Activated CD4-positive, CD25-positive, alpha-beta regulatory T cell treated with anti-CD3 and anti-CD28 coated beads, Interleukin-2, amount 50 U/mL, for 16 hours (primary cell): ENCODE results near the gene ZNF423.

Source experiments
- DNase-seq: peaks from one replicate; pipeline ENCODE4 v3.0.0-alpha.2; 2020; ENCODE audit warnings: low read depth, low spot score

ZNF423 gene

DNA sequence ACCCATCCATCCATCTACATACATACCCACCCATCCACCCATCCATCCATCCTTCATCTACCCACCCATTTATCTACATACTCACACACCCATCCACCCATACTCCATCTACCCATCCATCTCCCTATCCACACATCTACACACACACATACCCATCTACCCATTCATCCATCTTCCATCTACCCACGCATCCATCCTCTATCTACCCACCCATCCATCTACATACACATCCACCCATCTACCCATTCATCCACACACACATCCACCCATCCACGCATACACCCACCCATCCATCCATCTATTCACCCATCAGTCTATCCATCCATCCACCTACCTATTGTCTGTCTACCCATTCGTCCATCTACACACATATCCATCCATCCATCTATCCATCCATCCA is 227.8 kb downstream of the ZNF423 start:
- DNase-seq, result no peak

GRCh38 chr16:49625311-49626065 is 230.4 kb downstream of the ZNF423 start:
- DNase-seq, result no peak

DNA sequence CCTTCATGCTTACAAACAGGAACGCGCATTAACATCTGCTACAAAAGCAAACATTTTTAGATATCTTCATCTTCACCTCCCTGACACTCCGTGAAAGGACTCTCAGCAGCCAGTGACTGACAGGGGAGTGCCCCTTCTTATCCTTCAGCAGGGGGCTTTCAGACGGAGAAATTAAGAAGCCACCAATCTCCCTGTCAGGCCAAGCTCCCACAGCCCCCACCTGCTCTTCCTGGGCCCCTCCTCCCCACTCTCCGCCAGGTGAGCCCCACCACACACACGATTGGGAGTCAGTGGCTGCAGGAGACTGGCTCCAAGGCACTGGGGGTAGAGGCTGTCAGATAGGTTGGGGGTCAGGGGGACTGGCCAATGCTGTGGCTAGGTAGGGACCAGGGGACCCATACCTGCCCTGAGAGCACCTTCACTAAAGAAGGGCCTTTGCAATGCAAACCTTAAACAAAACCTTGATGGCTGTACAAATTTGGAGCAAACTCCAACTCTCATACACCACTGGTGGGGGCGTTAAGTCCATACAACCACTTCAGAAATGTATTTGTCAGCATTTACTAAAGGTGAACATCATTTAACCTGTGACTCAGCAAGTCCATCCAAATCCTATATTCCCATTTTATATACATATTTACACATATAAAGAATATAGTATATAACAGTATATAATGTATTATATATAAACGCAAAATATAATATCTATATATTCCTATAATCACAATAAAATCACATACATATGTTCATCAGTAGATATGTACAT is 232.2 kb downstream of the ZNF423 start:
- no peak for DNase-seq

DNA sequence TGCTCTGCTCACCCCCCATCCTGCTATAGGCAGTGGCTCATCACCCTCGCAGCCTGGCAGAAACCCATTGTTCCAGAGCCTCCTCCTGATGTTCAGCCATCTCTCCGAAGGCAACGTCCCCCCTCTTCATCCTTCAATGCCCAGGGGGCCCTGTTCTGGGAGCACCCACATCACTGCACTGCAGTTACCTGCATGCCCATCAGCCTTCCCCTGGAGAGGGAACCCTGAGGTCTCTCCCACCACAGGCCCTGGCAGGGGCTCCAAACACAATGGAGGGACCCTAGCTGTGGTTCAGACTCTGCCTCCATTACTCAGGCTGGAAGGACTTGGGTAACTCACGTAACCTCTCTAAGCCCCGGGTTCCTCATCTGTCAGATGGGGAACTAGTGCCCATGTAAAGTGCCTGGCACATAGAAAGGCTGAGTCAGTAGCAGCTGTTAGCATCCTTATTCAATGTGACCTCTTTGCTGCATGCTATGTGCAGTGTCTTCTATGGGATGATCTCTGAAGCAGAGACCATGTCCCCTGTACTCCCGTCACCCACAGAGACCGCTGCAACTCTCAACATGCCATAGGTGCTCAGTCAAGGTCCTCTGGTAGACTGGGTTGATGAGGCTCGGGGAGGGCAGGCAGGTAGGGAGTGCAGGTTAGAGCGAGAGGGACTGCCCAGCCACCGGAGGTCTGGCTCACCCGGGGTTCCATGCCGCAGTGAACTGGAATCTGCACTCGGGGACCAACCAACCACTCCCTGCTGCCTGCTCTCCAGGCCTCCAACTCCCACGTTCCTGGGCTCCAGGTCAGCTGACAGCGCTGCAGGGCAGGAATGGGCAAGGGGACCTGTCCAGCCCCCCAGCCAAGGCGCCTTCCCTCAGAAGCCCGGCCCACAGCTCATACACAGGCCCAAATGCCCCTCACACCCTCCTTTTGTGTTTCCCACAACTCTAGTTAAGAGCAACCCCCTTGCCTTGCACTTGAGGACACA is 233.2 kb downstream of the ZNF423 start:
- no peak for DNase-seq

DNA sequence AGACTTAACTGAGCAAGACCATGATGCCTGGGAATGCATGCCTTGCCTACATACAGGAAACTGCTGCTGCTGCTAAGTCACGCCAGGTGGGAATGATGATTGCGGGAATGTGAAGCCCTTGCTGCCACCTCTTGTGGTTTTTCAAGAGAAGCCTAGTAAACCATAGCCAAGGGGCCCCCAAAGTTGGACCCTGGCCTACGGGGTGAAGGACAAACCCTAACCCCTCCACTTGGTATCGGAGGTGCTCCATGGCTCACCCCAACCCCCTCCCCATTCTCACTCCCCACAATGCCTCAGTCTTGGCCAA is 233.9 kb downstream of the ZNF423 start:
- no peak for DNase-seq

GRCh38 chr16:49621241-49622083 is 234.4 kb downstream of the ZNF423 start:
- DNase-seq, result no peak

DNA sequence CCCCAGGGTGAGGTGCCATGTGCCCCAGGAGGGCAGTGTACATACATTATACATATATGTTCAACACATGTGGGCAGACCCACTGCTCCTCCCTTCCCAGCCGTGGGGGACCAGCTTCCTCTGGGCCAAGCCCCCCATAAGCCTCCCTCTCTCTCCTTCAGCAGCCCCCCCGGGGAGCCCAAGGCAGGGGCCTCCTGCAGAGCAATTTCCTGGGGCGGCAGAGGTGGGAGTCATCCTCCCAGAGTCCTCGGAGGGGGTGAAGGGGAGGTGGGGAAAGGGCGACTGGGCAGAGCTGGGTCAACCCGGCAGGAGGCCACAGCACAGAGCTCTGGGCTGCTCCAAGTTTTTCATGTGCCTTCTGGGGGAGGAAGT is 235.1 kb downstream of the ZNF423 start:
- no peak for DNase-seq

DNA sequence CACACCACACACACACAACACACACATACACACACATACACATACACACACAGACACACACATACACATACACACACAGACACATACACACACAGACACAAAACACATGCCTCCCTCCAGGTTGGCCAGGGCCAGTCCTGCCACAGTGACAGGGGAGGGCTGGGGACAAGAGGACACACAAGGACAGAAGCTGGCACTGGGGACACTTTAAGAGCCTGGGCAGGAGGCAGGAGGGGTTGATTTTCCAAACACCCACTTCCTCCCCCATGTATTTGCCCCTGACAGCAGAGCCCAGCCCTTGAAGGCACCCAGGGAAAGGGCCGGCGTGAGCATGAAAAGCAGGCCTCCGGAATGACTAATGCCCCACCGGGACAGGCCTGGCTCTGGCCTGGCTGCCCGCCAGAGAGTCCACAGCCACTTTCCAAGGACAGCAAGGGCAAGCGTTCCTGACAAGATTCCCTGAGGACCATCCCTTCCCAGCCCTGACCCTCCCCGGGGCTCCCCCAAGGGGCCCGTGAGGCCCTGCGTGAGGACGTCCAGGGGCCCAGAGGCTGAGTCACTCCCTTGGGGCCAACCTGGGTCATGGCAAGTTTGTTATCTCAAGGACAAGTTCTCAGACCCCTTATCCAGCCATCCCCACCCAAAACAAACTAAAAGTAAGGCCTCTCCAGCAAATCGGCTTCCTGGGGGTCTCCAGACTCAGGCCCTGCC is 235.6 kb downstream of the ZNF423 start:
- DNase-seq, result no peak

- no peak for DNase-seq
These were observed 236.1 kb downstream of the ZNF423 start for GRCh38 chr16:49619811-49620157.

DNA sequence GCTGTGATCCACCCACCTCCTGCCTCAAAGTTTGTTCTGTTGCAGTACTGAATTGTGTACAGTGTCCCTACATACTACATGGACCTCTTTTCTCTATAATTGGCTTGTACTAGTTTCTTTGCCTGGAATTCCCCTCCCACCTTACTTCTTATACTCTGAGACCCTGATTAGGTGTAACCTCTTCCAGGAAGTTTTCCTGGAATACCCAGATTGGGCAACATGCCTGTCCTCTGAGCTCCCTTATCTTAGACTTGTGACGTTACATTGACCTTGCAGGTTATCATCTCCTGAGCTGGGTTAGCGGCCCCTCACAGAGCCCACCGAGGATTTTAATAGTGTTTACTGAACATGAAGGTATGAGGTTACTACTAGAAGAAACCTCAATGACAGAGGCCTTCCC is 237.0 kb downstream of the ZNF423 start:
- no peak for DNase-seq

DNA sequence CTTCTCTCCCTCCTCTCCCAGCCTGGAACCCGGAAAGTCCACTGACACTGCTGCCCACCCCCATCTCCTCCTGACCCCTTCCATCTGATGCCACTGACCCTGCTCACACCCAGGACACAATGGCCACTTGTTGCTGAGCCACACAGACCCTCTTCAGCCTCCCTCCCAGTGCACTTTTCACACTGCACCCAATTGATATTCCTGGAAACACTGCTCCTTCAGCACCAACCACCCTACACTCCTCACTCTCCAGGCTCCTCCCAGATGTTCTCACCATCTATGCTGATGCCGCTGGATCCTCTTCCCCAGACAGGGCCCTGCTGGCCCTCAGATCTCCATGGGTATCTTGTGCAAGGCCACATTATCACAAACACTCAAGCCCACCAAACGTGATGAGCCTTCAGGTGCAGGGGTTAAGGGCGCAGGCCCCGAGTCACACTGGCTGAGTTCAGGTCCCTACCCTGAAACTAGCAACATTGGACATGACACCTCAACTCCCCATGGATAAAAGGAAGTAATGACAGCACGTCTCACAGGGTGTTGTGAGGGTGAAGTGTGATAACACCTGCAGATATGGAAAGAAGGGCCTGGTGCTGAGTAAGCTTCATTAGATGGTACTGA is 238.1 kb downstream of the ZNF423 start:
- no peak for DNase-seq

- no peak for DNase-seq
These were observed 238.8 kb downstream of the ZNF423 start for GRCh38 chr16:49617016-49617629.

DNA sequence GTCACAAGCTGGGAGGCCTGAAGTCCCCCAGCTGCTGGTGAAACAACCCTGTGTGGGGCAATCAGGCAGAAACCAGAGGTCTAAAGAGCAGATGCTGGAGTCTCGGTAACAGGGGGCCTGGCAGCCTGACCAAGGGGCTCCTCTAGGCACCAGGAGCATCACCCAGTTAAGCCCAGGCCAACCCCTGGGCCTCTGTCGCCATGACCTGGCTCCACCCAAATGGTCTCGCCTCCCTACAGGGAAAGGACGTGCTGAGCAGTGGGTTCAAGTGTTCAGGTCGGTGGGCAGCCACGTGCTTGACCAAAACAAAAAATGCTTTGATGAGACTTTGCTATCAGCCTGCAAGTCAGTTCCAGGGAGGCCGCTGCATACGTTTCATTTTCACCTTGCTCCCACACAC is 240.3 kb downstream of the ZNF423 start:
- no peak for DNase-seq

- DNase-seq, result no peak
These were observed 244.9 kb downstream of the ZNF423 start for GRCh38 chr16:49610983-49611382.

- no peak for DNase-seq
These were observed 247.1 kb downstream of the ZNF423 start for GRCh38 chr16:49608779-49609178.

GRCh38 chr16:49608098-49608497 is 247.8 kb downstream of the ZNF423 start:
- DNase-seq, result no peak

GRCh38 chr16:49605536-49606254 is 250.2 kb downstream of the ZNF423 start:
- no peak for DNase-seq

- no peak for DNase-seq
These were observed 251.3 kb downstream of the ZNF423 start for GRCh38 chr16:49604602-49605001.

DNA sequence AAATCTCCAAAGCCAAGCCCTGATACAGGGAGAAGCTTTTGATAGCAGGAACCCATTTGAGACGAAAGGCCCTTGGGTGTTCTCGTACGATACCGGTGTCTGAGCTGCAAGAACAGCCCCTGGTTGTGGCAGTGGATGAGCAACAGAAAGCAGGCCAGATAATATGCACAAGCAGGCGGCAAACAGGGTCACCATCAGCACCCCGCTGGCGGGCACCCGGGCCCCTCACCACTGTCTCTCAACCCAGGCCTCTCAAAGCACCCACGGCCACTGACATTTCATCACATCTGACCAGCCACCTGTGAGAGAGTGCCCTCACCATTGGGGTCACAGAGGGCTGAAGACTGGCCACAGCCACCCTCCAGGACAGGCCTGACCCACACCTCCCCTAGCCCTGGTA is 252.0 kb downstream of the ZNF423 start:
- DNase-seq, result no peak
